Suprapubic skin (tissue), 4 donors: ENCODE measurements around the gene SLITRK6. TPM values are rescaled to one million over a fixed set of nuclear protein-coding genes. Genes with fewer than 3 reads are reported as not detected.

Experiments
- DNase-seq, 2 donors: peaks; one replicate each; pipeline ENCODE4 v3.0.0-alpha.2; 2019; ENCODE audit warnings: low spot score in 2 of 2
- H3K27ac ChIP-seq: fragments of 200-600 bp; sonication (generic); one replicate; pipeline ENCODE4 v1.5.1; 2019
- H3K27me3 ChIP-seq: fragments of 200-600 bp; sonication (generic); one replicate; pipeline ENCODE4 v1.5.1; 2019
- H3K36me3 ChIP-seq: fragments of 200-600 bp; sonication (generic); one replicate; pipeline ENCODE4 v1.5.1; 2019
- H3K4me1 ChIP-seq: fragments of 200-600 bp; sonication (generic); one replicate; pipeline ENCODE4 v1.5.1; 2019
- H3K4me3 ChIP-seq: fragments of 200-600 bp; sonication (generic); one replicate; pipeline ENCODE4 v1.5.1; 2019; ENCODE audit warnings: mild to moderate bottlenecking
- H3K9me3 ChIP-seq: fragments of 200-600 bp; sonication (generic); one replicate; pipeline ENCODE4 v1.5.1; 2019
- EP300 ChIP-seq: sonication (generic); formaldehyde crosslinking; IDR thresholded peaks from one replicate; pipeline ENCODE4 v1.6.1; 2017; ENCODE audit warnings: antibody characterized with exemption
- POLR2A ChIP-seq, 2 donors: fragments of 450-650 bp; IDR thresholded peaks; one replicate each; pipeline ENCODE4 v1.6.1; 2017; ENCODE audit warnings: antibody characterized with exemption in 2 of 2, mild to moderate bottlenecking in 2 of 2, moderate library complexity in 2 of 2
- POLR2AphosphoS5 ChIP-seq, 3 donors: sonication (generic); formaldehyde crosslinking; IDR thresholded peaks; one replicate each; pipeline ENCODE4 v1.6.1; 2017; ENCODE audit warnings: antibody characterized with exemption in 3 of 3
- WGBS: methylation state at CpG from one replicate; pipeline ENCODE4 v1.1.5; 2018; 5-methylcytosine and 5-hydroxymethylcytosine counted together
- total RNA-seq, 4 donors: library from RNA; depleted of rRNA; stranded (reverse); fragments of >200 nt; gene quantifications; one replicate each; pipeline ENCODE4 v1.1.0, GENCODE V29; 2016
- TF ChIP-seq, protein P1 (sequence below), 2 donors: fragments of 200-600 bp in 1 of 2; fragments of 450-650 bp in 1 of 2; sonication (generic) in 1 of 2; IDR thresholded peaks; one replicate each; pipeline ENCODE4 v1.5.1; 2016 to 2019; ENCODE audit warnings: antibody characterized with exemption in 2 of 2, mild to moderate bottlenecking in 1 of 2, moderate library complexity in 1 of 2

The SLITRK6 gene, protein sequence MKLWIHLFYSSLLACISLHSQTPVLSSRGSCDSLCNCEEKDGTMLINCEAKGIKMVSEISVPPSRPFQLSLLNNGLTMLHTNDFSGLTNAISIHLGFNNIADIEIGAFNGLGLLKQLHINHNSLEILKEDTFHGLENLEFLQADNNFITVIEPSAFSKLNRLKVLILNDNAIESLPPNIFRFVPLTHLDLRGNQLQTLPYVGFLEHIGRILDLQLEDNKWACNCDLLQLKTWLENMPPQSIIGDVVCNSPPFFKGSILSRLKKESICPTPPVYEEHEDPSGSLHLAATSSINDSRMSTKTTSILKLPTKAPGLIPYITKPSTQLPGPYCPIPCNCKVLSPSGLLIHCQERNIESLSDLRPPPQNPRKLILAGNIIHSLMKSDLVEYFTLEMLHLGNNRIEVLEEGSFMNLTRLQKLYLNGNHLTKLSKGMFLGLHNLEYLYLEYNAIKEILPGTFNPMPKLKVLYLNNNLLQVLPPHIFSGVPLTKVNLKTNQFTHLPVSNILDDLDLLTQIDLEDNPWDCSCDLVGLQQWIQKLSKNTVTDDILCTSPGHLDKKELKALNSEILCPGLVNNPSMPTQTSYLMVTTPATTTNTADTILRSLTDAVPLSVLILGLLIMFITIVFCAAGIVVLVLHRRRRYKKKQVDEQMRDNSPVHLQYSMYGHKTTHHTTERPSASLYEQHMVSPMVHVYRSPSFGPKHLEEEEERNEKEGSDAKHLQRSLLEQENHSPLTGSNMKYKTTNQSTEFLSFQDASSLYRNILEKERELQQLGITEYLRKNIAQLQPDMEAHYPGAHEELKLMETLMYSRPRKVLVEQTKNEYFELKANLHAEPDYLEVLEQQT
- total RNA-seq = 10 to 100 TPM in 3 of 4 donors, 1 to 10 TPM in 1; 5.1 to 14.6 (median 12.7) TPM

DNA sequence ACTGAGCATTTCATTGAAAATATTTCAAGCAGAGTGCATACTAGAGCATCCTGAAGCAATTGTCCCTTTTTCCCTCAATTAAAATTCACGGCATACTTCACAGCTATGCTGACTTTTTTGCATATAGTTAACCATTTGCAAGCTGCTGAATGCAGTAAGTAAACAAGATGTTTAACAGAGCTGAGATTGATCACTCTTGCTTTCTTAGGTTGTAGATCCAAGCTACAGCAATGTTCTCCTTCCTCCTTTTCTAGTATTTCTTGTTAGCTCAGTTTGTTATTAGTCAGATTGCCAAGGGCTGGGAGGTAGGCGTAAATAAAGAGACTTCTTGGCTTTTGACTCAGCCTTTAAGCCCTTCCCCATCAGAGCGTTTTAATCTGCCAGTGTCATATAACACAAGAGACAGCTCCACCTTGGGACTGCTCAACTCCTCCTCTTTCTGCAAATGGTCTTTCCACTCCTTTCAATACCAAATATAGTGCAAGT, at the start of gene SLITRK6:
SLITRK6 (minus strand) TSS at position 323 of the 486 bp plus-strand sequence. CDS start 2,911 bp downstream, outside the sequence.
- no peak for DNase-seq
- H3K27ac ChIP-seq = peak within 1 kb of the TSS; percentile 41
- H3K27me3 ChIP-seq = no peaks in the 10 kb centered on the region
- H3K36me3 ChIP-seq = no peaks in the 10 kb centered on the region
- TF ChIP-seq POLR2AphosphoS5 (IDR thresholded peaks at IDR 0.05) = peak in 1 of 3 donors; percentile 43
- no peak for TF ChIP-seq EP300
- 3% methylated on average over 3 of the region's 3 CpGs for WGBS
- peak within 1 kb of the TSS; percentile 43 for H3K4me3 ChIP-seq
- peaks cover 5% of the 10 kb centered on the region for H3K4me1 ChIP-seq
- no peaks in the 10 kb centered on the region for H3K9me3 ChIP-seq

DNA sequence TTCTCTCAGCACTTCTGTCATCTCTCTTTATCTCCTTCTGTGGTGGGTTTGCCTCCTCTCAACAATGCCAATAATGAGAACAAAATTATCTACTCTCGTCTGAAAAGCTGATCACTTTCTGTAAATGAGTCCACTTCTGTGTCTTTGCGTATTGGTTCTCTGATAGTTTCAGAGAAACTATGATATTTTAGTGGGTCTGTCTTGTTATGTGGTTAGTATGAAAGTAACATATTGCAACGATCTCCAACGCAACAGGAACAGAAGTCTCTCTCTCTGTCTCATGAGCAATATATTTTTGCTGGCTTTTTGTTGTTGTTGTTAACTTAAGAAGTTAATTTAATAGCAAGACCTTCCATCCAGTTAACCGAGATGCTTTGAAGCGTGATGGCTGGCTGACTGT, 47.8 kb upstream of the SLITRK6 start:
- H3K27me3 ChIP-seq = no peaks in the 10 kb centered on the region
- H3K9me3 ChIP-seq = peaks cover 7% of the 10 kb centered on the region
- no peak for TF ChIP-seq POLR2AphosphoS5 (IDR thresholded peaks at IDR 0.05)
- TF ChIP-seq POLR2A (IDR thresholded peaks at IDR 0.05) = no peak
- TF ChIP-seq EP300 = no peak
- TF ChIP-seq, protein P1, sequence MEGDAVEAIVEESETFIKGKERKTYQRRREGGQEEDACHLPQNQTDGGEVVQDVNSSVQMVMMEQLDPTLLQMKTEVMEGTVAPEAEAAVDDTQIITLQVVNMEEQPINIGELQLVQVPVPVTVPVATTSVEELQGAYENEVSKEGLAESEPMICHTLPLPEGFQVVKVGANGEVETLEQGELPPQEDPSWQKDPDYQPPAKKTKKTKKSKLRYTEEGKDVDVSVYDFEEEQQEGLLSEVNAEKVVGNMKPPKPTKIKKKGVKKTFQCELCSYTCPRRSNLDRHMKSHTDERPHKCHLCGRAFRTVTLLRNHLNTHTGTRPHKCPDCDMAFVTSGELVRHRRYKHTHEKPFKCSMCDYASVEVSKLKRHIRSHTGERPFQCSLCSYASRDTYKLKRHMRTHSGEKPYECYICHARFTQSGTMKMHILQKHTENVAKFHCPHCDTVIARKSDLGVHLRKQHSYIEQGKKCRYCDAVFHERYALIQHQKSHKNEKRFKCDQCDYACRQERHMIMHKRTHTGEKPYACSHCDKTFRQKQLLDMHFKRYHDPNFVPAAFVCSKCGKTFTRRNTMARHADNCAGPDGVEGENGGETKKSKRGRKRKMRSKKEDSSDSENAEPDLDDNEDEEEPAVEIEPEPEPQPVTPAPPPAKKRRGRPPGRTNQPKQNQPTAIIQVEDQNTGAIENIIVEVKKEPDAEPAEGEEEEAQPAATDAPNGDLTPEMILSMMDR (IDR thresholded peaks at IDR 0.05) = no peak
- no peak overlapping the region for H3K4me3 ChIP-seq
- H3K27ac ChIP-seq = no peak overlapping the region
- no peaks in the 10 kb centered on the region for H3K4me1 ChIP-seq
- no peak for DNase-seq
- no peaks in the 10 kb centered on the region for H3K36me3 ChIP-seq
- 85% methylated on average over 6 of the region's 6 CpGs for WGBS

DNA sequence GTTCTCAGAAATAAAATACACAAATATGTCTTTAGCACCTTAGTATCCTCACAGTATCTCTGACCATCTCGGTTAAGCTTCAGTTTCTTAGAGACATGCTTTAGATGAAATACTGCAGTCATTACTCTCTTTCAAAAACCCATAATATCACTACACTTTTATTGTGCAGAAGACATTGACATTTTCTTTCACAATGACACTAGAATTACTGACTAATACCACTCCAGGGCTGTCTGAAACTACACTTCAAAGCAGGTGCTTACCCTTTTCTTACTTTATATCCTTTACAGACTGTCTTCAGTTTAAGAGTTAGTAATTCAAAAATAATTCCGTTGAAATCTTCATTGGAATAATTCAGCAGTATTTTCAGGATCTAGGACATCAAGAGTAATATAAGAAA, 42.2 kb upstream of the SLITRK6 start:
- DNase-seq = no peak
- Histone ChIP-seq H3K9me3 (no peaks in the 10 kb centered on the region), H3K4me1 (no peaks in the 10 kb centered on the region), H3K27me3 (no peaks in the 10 kb centered on the region), H3K4me3 (no peak overlapping the region), H3K36me3 (no peaks in the 10 kb centered on the region), H3K27ac (no peak overlapping the region)
- WGBS = 31% methylated on average over 2 of the region's 2 CpGs
- TF ChIP-seq, protein P1 (IDR thresholded peaks at IDR 0.05) = no peak
- no peak for TF ChIP-seq POLR2A (IDR thresholded peaks at IDR 0.05)
- TF ChIP-seq EP300 = no peak
- no peak for TF ChIP-seq POLR2AphosphoS5 (IDR thresholded peaks at IDR 0.05)

DNA sequence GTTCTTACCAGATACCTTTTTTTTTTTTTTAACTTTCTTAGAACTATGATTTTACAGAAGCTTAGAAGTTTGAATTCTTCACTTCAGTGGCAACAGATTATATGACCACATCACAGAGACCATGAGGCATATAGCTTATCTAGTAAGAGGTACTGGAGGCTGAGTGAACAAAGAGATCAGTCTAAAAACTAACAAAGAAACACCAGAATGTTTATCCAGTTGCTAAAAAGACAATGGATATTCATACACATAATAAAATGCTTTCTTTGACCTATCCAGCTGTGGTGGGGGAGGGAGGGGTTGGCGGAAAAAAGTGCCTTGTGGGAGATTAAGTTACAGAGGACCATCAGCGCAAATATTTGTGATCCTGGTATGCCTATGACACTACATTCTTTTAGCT, 34.7 kb upstream of the SLITRK6 start:
- no peak for TF ChIP-seq EP300
- TF ChIP-seq POLR2AphosphoS5 (IDR thresholded peaks at IDR 0.05) = no peak
- no peak for TF ChIP-seq POLR2A (IDR thresholded peaks at IDR 0.05)
- TF ChIP-seq, protein P1 (IDR thresholded peaks at IDR 0.05) = no peak

DNA sequence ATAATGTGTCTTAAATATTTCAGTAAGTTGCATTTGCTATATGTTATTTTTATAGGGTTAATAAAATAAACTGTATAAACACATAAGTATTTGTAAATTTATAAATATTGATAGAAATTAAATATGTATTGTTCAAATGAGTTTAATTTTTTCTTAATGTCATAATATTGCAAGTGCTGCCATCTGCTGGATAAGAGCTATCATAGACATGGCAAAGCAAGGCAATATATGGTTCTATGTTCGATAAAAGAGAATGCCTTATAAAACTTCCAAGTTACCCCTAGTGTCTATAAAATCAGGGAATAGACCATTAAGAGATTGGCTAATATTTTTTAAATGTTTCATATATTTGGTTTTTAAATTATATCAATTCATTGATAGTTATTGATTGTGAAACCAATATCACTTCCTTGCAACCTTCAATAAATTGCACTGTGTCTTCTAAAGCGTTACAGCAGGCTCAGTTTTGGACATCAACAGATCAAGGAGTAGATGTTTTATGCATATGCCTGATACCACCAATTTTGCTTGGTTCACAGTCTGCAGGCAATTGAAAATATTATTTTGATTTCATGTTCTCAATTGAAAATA, 29.0 kb upstream of the SLITRK6 start:
- H3K9me3 ChIP-seq = no peaks in the 10 kb centered on the region
- WGBS = 47% methylated on average over 2 of the region's 2 CpGs
- TF ChIP-seq, protein P1 (IDR thresholded peaks at IDR 0.05) = peak in 1 of 2 donors; percentile 56
- TF ChIP-seq EP300 (no peak), POLR2AphosphoS5 (IDR thresholded peaks at IDR 0.05) (no peak), POLR2A (IDR thresholded peaks at IDR 0.05) (no peak)
- no peak overlapping the region for H3K27ac ChIP-seq
- no peak for DNase-seq
- no peaks in the 10 kb centered on the region for H3K4me1 ChIP-seq
- H3K36me3 ChIP-seq = no peaks in the 10 kb centered on the region
- H3K27me3 ChIP-seq = no peaks in the 10 kb centered on the region
- H3K4me3 ChIP-seq = no peak overlapping the region

More for the DNA sequence above, 34.7 kb upstream of the SLITRK6 start:
- H3K4me1 ChIP-seq = no peaks in the 10 kb centered on the region
- H3K36me3 ChIP-seq = no peaks in the 10 kb centered on the region
- 96% methylated on average over 2 of the region's 2 CpGs for WGBS
- no peak overlapping the region for H3K27ac ChIP-seq
- DNase-seq = no peak
- no peaks in the 10 kb centered on the region for H3K9me3 ChIP-seq
- H3K4me3 ChIP-seq = no peak overlapping the region
- H3K27me3 ChIP-seq = no peaks in the 10 kb centered on the region
